Mesendoderm (in vitro differentiated cells): ENCODE results near the gene FGFRL1.
A peak's percentile ranks its signal among the peaks of the same experiment; 100 is the strongest.
"Not testable (repeated sequence)": the region's sequence is repeated elsewhere in the genome, so short reads cannot be mapped to it uniquely, and the experiment has no call there.

Source experiments
- DNase-seq: peaks from one replicate; pipeline ENCODE4 v3.0.0; 2013
- H2AK5ac ChIP-seq: 2 replicates; pipeline ENCODE4 v1.6.1; 2013; ENCODE audit warnings: low read length, inconsistent platforms
- H2BK120ac ChIP-seq: 2 replicates; pipeline ENCODE4 v1.6.1; 2013; ENCODE audit warnings: low read depth, mild to moderate bottlenecking, low read length, moderate library complexity, mixed read lengths
- H2BK15ac ChIP-seq: replicated peaks from 2 replicates; pipeline ENCODE4 v1.6.1; 2013; ENCODE audit warnings: low read depth, mild to moderate bottlenecking, moderate library complexity
- H2BK5ac ChIP-seq: 2 replicates; pipeline ENCODE4 v1.6.1; 2013; ENCODE audit warnings: low read length, inconsistent platforms
- H3K18ac ChIP-seq: 2 replicates; pipeline ENCODE4 v1.6.1; 2013; ENCODE audit warnings: mild to moderate bottlenecking, low read length, mixed read lengths
- H3K23ac ChIP-seq: one replicate; pipeline ENCODE4 v1.6.1; 2013; ENCODE audit warnings: low read length
- H3K27ac ChIP-seq: 2 replicates; pipeline ENCODE4 v1.5.1; 2013; ENCODE audit warnings: low read depth, mild to moderate bottlenecking, inconsistent platforms, low read length, moderate library complexity
- H3K27me3 ChIP-seq: 2 replicates; pipeline ENCODE4 v1.6.1; 2013; ENCODE audit warnings: low read length, control low read depth, mild to moderate bottlenecking, inconsistent platforms; ENCODE audit not compliant: insufficient read depth, poor library complexity
- H3K36me3 ChIP-seq: 2 replicates; pipeline ENCODE4 v1.6.1; 2013; ENCODE audit warnings: low read length, inconsistent platforms; ENCODE audit not compliant: control insufficient read depth, insufficient read depth
- H3K4ac ChIP-seq: one replicate; pipeline ENCODE4 v1.6.1; 2013; ENCODE audit warnings: low read depth, mild to moderate bottlenecking, low read length, moderate library complexity
- H3K4me1 ChIP-seq: 2 replicates; pipeline ENCODE4 v1.6.1; 2013; ENCODE audit warnings: low read depth, low read length, inconsistent platforms; ENCODE audit not compliant: control insufficient read depth
- H3K4me2 ChIP-seq: 2 replicates; pipeline ENCODE4 v1.6.1; 2013; ENCODE audit warnings: low read length
- H3K4me3 ChIP-seq: 2 replicates; pipeline ENCODE4 v1.5.1; 2013; ENCODE audit warnings: mild to moderate bottlenecking, low read length
- H3K56ac ChIP-seq: one replicate; pipeline ENCODE4 v1.6.1; 2013; ENCODE audit warnings: low read length
- H3K79me1 ChIP-seq: 2 replicates; pipeline ENCODE4 v1.6.1; 2013; ENCODE audit warnings: low read length, inconsistent platforms
- H3K79me2 ChIP-seq: 2 replicates; pipeline ENCODE4 v1.6.1; 2013; ENCODE audit warnings: mild to moderate bottlenecking, low read length; ENCODE audit not compliant: control insufficient read depth, insufficient read depth
- H3K9ac ChIP-seq: 2 replicates; pipeline ENCODE4 v1.6.1; 2013; ENCODE audit warnings: low read length, inconsistent platforms
- H4K5ac ChIP-seq: one replicate; pipeline ENCODE4 v1.6.1; 2013; ENCODE audit warnings: low read length
- H4K8ac ChIP-seq: one replicate; pipeline ENCODE4 v1.6.1; 2013; ENCODE audit warnings: low read depth, mild to moderate bottlenecking, control low read depth, low read length, moderate library complexity
- WGBS: extraction: QIAGEN DNeasy Blood & Tissue Kit; methylation state at CpG from one replicate; pipeline ENCODE4 v1.1.7; 2013; ENCODE audit warnings: low lambda C conversion rate, missing lambda C conversion rate; ENCODE audit not compliant: insufficient coverage; ENCODE audit errors: extremely low coverage; 5-methylcytosine and 5-hydroxymethylcytosine counted together

Gene FGFRL1

DNA sequence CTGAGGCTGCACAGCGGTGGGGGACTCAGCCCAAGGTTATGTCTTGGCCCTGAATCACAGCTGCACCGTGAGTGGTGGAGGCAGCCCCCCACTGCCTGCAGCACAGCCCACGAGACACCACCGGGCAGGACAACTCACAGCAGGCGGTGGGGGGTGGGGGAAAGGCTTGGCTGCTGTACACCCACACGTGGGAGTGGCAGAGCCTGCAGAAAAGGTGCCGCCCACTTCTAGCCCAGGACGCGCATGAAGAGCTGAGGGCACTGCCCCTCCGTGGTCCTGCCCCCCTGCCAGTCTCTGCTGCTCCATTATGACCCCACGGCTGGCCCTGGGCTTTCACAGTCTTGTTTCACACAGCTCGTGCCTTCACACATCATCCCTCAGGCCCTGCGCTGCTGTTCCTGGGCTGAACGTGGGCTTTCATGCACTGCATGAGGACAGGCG, 40.8 kb downstream of the FGFRL1 start:
- Histone ChIP-seq H3K23ac (no peak overlapping the region), H2BK120ac (no peak overlapping the region), H2BK5ac (no peak overlapping the region), H3K9ac (no peak overlapping the region), H2AK5ac (no peak overlapping the region), H4K8ac (no peak overlapping the region), H3K4me3 (no peak overlapping the region), H3K79me1 (no peaks in the 10 kb centered on the region), H3K36me3 (no peaks in the 10 kb centered on the region), H3K27me3 (peaks cover 4% of the 10 kb centered on the region), H3K56ac (no peak overlapping the region), H3K4me1 (no peaks in the 10 kb centered on the region), H3K27ac (no peak overlapping the region), H3K4me2 (no peak overlapping the region), H3K79me2 (no peaks in the 10 kb centered on the region), H2BK15ac (no peak overlapping the region), H3K18ac (no peak overlapping the region), H3K4ac (no peak overlapping the region), H4K5ac (no peak overlapping the region)
- no CpG with 5 or more reads among the region's 15 CpGs for WGBS
- no peak for DNase-seq

DNA sequence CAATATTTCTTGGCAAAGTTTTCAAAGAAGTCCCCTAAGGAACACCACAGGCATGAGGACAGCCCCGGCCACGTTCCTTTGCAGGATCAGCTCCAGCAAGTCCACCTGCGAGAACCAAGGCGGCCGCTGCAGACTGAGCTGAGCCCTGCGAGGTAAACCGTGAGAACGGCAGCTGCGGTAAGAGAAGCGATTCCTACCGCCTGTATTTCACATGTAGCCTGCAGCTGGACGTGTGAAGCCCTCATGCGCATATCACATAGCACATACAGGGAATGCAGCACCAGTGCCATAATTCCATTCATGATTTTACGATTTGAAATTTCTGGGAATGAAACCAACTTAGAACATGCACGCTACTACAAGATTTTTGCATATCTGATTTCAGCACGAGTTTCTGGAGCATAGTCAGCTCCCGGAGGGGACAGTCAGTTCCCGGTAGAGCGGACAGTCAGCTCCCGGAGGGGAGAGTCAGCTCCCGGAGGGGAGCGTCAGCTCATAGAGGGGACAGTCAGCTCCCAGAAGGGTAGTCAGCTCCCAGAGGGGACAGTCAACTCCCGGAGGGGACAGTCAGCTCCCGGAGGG, 41.7 kb downstream of the FGFRL1 start:
- no peak overlapping the region for H2BK120ac ChIP-seq
- no peak overlapping the region for H3K4me2 ChIP-seq
- H3K4me3 ChIP-seq: no peak overlapping the region
- no peak overlapping the region for H2BK5ac ChIP-seq
- H3K56ac ChIP-seq: no peak overlapping the region
- no peak overlapping the region for H3K4ac ChIP-seq
- no peaks in the 10 kb centered on the region for H3K79me1 ChIP-seq
- no peaks in the 10 kb centered on the region for H3K79me2 ChIP-seq
- no CpG with 5 or more reads among the region's 24 CpGs for WGBS
- H2AK5ac ChIP-seq: no peak overlapping the region
- H3K23ac ChIP-seq: no peak overlapping the region
- no peak overlapping the region for H4K8ac ChIP-seq
- H3K36me3 ChIP-seq: no peaks in the 10 kb centered on the region
- H3K9ac ChIP-seq: no peak overlapping the region
- H3K4me1 ChIP-seq: no peaks in the 10 kb centered on the region
- H3K18ac ChIP-seq: no peak overlapping the region
- peaks cover 4% of the 10 kb centered on the region for H3K27me3 ChIP-seq
- DNase-seq: no peak
- H2BK15ac ChIP-seq: no peak overlapping the region
- no peak overlapping the region for H3K27ac ChIP-seq
- H4K5ac ChIP-seq: no peak overlapping the region

GRCh38 chr4:1053891-1054290, 42.5 kb downstream of the FGFRL1 start:
- not testable (repeated sequence) for H3K18ac ChIP-seq, H2BK120ac ChIP-seq, H2BK5ac ChIP-seq, H3K36me3 ChIP-seq, H3K79me2 ChIP-seq, H3K4me3 ChIP-seq, H3K79me1 ChIP-seq, H3K4ac ChIP-seq, H3K27ac ChIP-seq, H3K23ac ChIP-seq, H3K56ac ChIP-seq, H4K5ac ChIP-seq, H4K8ac ChIP-seq, H2BK15ac ChIP-seq, H2AK5ac ChIP-seq, H3K9ac ChIP-seq, DNase-seq, H3K27me3 ChIP-seq, H3K4me1 ChIP-seq, H3K4me2 ChIP-seq
- WGBS: no CpG with 5 or more reads among the region's 7 CpGs

DNA sequence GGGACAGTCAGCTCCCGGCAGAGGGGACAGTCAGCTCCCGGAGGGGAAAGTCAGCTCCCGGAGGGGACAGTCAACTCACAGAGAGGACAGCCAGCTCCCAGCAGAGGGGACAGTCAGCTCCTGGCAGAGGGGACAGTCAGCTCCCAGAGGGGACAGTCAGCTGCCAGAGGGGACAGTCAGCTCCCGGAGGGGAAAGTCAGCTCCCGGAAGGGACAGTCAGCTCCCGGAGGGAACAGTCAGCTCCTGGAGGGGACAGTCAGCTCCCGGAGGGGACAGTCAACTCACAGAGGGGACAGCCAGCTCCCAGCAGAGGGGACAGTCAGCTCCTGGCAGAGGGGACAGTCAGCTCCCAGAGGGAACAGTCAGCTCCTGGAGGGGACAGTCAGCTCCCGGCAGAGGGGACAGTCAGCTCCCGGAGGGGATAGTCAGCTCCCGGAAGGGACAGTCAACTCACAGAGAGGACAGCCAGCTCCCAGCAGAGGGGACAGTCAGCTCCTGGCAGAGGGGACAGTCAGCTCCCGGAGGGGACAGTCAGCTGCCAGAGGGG, 43.3 kb downstream of the FGFRL1 start:
- not testable (repeated sequence) for DNase-seq, H2AK5ac ChIP-seq, H3K23ac ChIP-seq, H3K56ac ChIP-seq, H3K4me1 ChIP-seq, H3K18ac ChIP-seq, H4K8ac ChIP-seq, H2BK15ac ChIP-seq, H2BK5ac ChIP-seq, H3K79me1 ChIP-seq, H4K5ac ChIP-seq, H3K4me3 ChIP-seq, H3K79me2 ChIP-seq, H3K9ac ChIP-seq, H3K27me3 ChIP-seq, H3K36me3 ChIP-seq, H2BK120ac ChIP-seq, H3K4ac ChIP-seq, H3K4me2 ChIP-seq, H3K27ac ChIP-seq
- WGBS: no CpG with 5 or more reads among the region's 11 CpGs

GRCh38 chr4:1055243-1055701, 43.8 kb downstream of the FGFRL1 start:
- H3K27ac ChIP-seq, H3K27me3 ChIP-seq: not testable (repeated sequence)

More at GRCh38 chr4:1055243-1055701, 43.8 kb downstream of the FGFRL1 start:
- H2BK120ac ChIP-seq, H2BK5ac ChIP-seq, H3K4me3 ChIP-seq, H3K4ac ChIP-seq, H3K4me1 ChIP-seq, H3K18ac ChIP-seq, DNase-seq, H2BK15ac ChIP-seq, H3K23ac ChIP-seq, H3K36me3 ChIP-seq, H3K79me2 ChIP-seq, H3K79me1 ChIP-seq, H3K9ac ChIP-seq, H2AK5ac ChIP-seq, H4K8ac ChIP-seq, H3K4me2 ChIP-seq, H4K5ac ChIP-seq: not testable (repeated sequence)
- peak overlapping the region; percentile 56 for H3K56ac ChIP-seq
- WGBS: no CpG with 5 or more reads among the region's 13 CpGs
